ENCODE measurements around the gene LRRC8E.
A peak's percentile ranks its signal among the peaks of the same experiment; 100 is the strongest.

Gene LRRC8E

GRCh38 chr19:7933828-7934725 is 45.8 kb downstream of the LRRC8E start:
- no peak for TF ChIP-seq Cebpa-rat (IDR thresholded peaks at IDR 0.05)
- H3K36me3 ChIP-seq, result peaks cover 87 to 93% (median 91%) of the 10 kb centered on the region in 11 experiments
- H3K27ac ChIP-seq, result no peak overlapping the region
- peaks cover 0 to 100% (median 85%) of the 10 kb centered on the region in 11 experiments; a peak in 19 of 22 replicates for H4K20me1 ChIP-seq
- peaks cover 10 to 34% (median 27%) of the 10 kb centered on the region in 10 experiments; a peak in 19 of 20 replicates for H3K4me1 ChIP-seq
- H3K4me2 ChIP-seq, result no peak overlapping the region
- no peak overlapping the region for H3K9ac ChIP-seq
- H3K27me3 ChIP-seq, result no peaks in the 10 kb centered on the region
- no peak overlapping the region for H3K4me3 ChIP-seq
- H3K9me3 ChIP-seq (replicated peaks in 1 of 11), result no peaks in the 10 kb centered on the region

- no peak overlapping the region for H3K4me2 ChIP-seq
- no peak for TF ChIP-seq Cebpa-rat (IDR thresholded peaks at IDR 0.05)
- H4K20me1 ChIP-seq, result peaks cover 0 to 100% (median 82%) of the 10 kb centered on the region in 11 experiments; a peak in 19 of 22 replicates
- H3K4me1 ChIP-seq, result peaks cover 10 to 27% (median 21%) of the 10 kb centered on the region in 10 experiments; a peak in 19 of 20 replicates
- no peaks in the 10 kb centered on the region for H3K9me3 ChIP-seq (replicated peaks in 1 of 11)
- H3K27ac ChIP-seq, result no peak overlapping the region
- H3K9ac ChIP-seq, result no peak overlapping the region
- peaks cover 90 to 99% (median 97%) of the 10 kb centered on the region in 11 experiments for H3K36me3 ChIP-seq
- H3K4me3 ChIP-seq, result no peak overlapping the region
- no peaks in the 10 kb centered on the region for H3K27me3 ChIP-seq
Measured at GRCh38 chr19:7934766-7935165, 46.5 kb downstream of the LRRC8E start.

GRCh38 chr19:7940841-7941240 is 52.5 kb downstream of the LRRC8E start:
- peak overlapping the region in 2 of 11 experiments; percentile 10 to 97; a peak in 3 of 22 replicates for H3K9ac ChIP-seq
- H3K9me3 ChIP-seq (replicated peaks in 1 of 11), result no peaks in the 10 kb centered on the region
- peaks cover 0 to 81% (median 58%) of the 10 kb centered on the region in 11 experiments; a peak in 18 of 22 replicates for H4K20me1 ChIP-seq
- peaks cover 23 to 37% (median 28%) of the 10 kb centered on the region in 10 experiments for H3K4me1 ChIP-seq
- no peaks in the 10 kb centered on the region for H3K27me3 ChIP-seq
- H3K27ac ChIP-seq, result no peak overlapping the region
- H3K36me3 ChIP-seq, result peaks cover 49 to 66% (median 60%) of the 10 kb centered on the region in 11 experiments
- H3K4me3 ChIP-seq, result no peak overlapping the region
- H3K4me2 ChIP-seq, result no peak overlapping the region; a peak in 1 of 22 replicates
- no peak for TF ChIP-seq Cebpa-rat (IDR thresholded peaks at IDR 0.05)

- Histone ChIP-seq H3K4me2 (peak overlapping the region; percentile 78 to 98 (median 89)), H3K4me3 (peak overlapping the region; percentile 73 to 97 (median 92); a peak in 19 of 20 replicates), H3K27ac (peak overlapping the region in 4 of 11 experiments; percentile 92 to 97 (median 94); a peak in 5 of 22 replicates), H3K27me3 (no peaks in the 10 kb centered on the region), H3K9me3 (replicated peaks in 1 of 11) (no peaks in the 10 kb centered on the region), H3K36me3 (peaks cover 37 to 54% (median 48%) of the 10 kb centered on the region in 11 experiments), H3K9ac (peak overlapping the region; percentile 90 to 98 (median 96); a peak in 20 of 22 replicates), H3K4me1 (peaks cover 23 to 42% (median 28%) of the 10 kb centered on the region in 10 experiments), H4K20me1 (peaks cover 0 to 69% (median 49%) of the 10 kb centered on the region in 11 experiments; a peak in 18 of 22 replicates)
- no peak for TF ChIP-seq Cebpa-rat (IDR thresholded peaks at IDR 0.05)
Measured at GRCh38 chr19:7941895-7942596, 53.7 kb downstream of the LRRC8E start.

- peaks cover 23 to 42% (median 28%) of the 10 kb centered on the region in 10 experiments for H3K4me1 ChIP-seq
- peak overlapping the region; percentile 83 to 97 (median 92) for H3K27ac ChIP-seq
- peaks cover 27 to 46% (median 38%) of the 10 kb centered on the region in 11 experiments for H3K36me3 ChIP-seq
- H4K20me1 ChIP-seq, result peaks cover 0 to 67% (median 39%) of the 10 kb centered on the region in 11 experiments; a peak in 15 of 22 replicates
- H3K9me3 ChIP-seq (replicated peaks in 1 of 11), result no peaks in the 10 kb centered on the region
- H3K4me3 ChIP-seq, result peak overlapping the region; percentile 73 to 97 (median 92)
- H3K9ac ChIP-seq, result peak overlapping the region; percentile 90 to 98 (median 96)
- peak overlapping the region; percentile 78 to 98 (median 89) for H3K4me2 ChIP-seq
- no peaks in the 10 kb centered on the region for H3K27me3 ChIP-seq
- TF ChIP-seq Cebpa-rat (IDR thresholded peaks at IDR 0.05), result no peak
Measured at GRCh38 chr19:7942981-7943443, 54.7 kb downstream of the LRRC8E start.

- Histone ChIP-seq H3K9me3 (replicated peaks in 1 of 11) (no peaks in the 10 kb centered on the region), H3K9ac (peak within 1 kb of the TSS; percentile 90 to 98 (median 96)), H3K27ac (peak within 1 kb of the TSS; percentile 83 to 97 (median 92)), H3K27me3 (no peaks in the 10 kb centered on the region), H3K4me2 (peak within 1 kb of the TSS; percentile 78 to 98 (median 90)), H3K4me1 (peaks cover 23 to 42% (median 28%) of the 10 kb centered on the region in 10 experiments), H3K36me3 (peaks cover 21 to 40% (median 32%) of the 10 kb centered on the region in 11 experiments), H3K4me3 (peak within 1 kb of the TSS; percentile 73 to 97 (median 92)), H4K20me1 (peaks cover 0 to 61% (median 33%) of the 10 kb centered on the region in 11 experiments; a peak in 15 of 22 replicates)
- TF ChIP-seq Cebpa-rat (IDR thresholded peaks at IDR 0.05), result peak; percentile 46 to 99 (median 96); a peak in 21 of 22 replicates
Measured at GRCh38 chr19:7943444-7944176, 55.3 kb downstream of the LRRC8E start, which contains the start of gene TIMM44. Gene TIMM44, minus strand, starts transcription at chr19:7943666. Its CDS starts 15 bp downstream, at chr19:7943651.

- peak overlapping the region; percentile 77 to 96 (median 84) for H3K4me2 ChIP-seq
- peaks cover 16 to 34% (median 25%) of the 10 kb centered on the region in 11 experiments for H3K36me3 ChIP-seq
- H3K9ac ChIP-seq, result peak overlapping the region; percentile 51 to 98 (median 95)
- peak overlapping the region in 10 of 11 experiments; percentile 53 to 92 (median 84); a peak in 21 of 22 replicates for H3K27ac ChIP-seq
- H3K27me3 ChIP-seq, result no peaks in the 10 kb centered on the region
- H3K4me1 ChIP-seq, result peaks cover 23 to 42% (median 28%) of the 10 kb centered on the region in 10 experiments
- H3K4me3 ChIP-seq, result peak overlapping the region; percentile 73 to 97 (median 92)
- peaks cover 0 to 54% (median 28%) of the 10 kb centered on the region in 11 experiments; a peak in 15 of 22 replicates for H4K20me1 ChIP-seq
- TF ChIP-seq Cebpa-rat (IDR thresholded peaks at IDR 0.05), result no peak
- no peaks in the 10 kb centered on the region for H3K9me3 ChIP-seq (replicated peaks in 1 of 11)
Measured at GRCh38 chr19:7944177-7944761, 56.0 kb downstream of the LRRC8E start.
